ENCODE measurements around the gene CCDC7. TPM values are rescaled to one million over a fixed set of nuclear protein-coding genes. Genes with fewer than 3 reads are reported as not detected.
"Not testable (repeated sequence)": the region's sequence is repeated elsewhere in the genome, so short reads cannot be mapped to it uniquely, and the experiment has no call there.

CCDC7 gene
- total RNA-seq, 2 experiments from 2014 or later = 69.4 to 72.9 TPM

GRCh38 chr10:32893434-32893833 is 447.5 kb downstream of the CCDC7 start:
- ATAC-seq (ENCODE audit: poor library complexity) = no peak
- H3K9me3 Mint-ChIP-seq = no peaks in the 10 kb centered on the region
- no peaks in the 10 kb centered on the region for H3K27me3 ChIP-seq (ENCODE audit: control insufficient read depth in 1 of 2, insufficient read depth in 2 of 2, low read length in 2 of 2)
- DNase-seq = no peak
- H3K27ac Mint-ChIP-seq = no peak overlapping the region
- H3K4me3 Mint-ChIP-seq = no peak overlapping the region
- no peak overlapping the region for H3K4me3 ChIP-seq (ENCODE audit: low read length)
- H3K9me3 ChIP-seq (ENCODE audit: control insufficient read depth in 1 of 2, insufficient read depth in 1 of 2, low read length in 2 of 2) = no peaks in the 10 kb centered on the region
- peaks cover 4% of the 10 kb centered on the region for H3K4me1 ChIP-seq (ENCODE audit: insufficient read depth, low read length)
- intact Hi-C loops (cut with DNase I, micrococcal nuclease) = no loop called here
- no peaks in the 10 kb centered on the region for H3K27me3 Mint-ChIP-seq
- no peak for TF ChIP-seq CTCF (IDR thresholded peaks at IDR 0.05)
- H3K36me3 Mint-ChIP-seq (ENCODE audit: low read depth) = peaks cover 30% of the 10 kb centered on the region
- ChIA-PET CTCF (no interaction called here), POLR2A (no interaction called here)
- H3K36me3 ChIP-seq (ENCODE audit: insufficient read depth, low read length) = peaks cover 27% of the 10 kb centered on the region
- H3K4me1 Mint-ChIP-seq (ENCODE audit: low read depth) = peaks cover 8% of the 10 kb centered on the region
- no peak overlapping the region for H3K27ac ChIP-seq (ENCODE audit: low read depth in 1 of 2, low read length in 2 of 2)

GRCh38 chr10:32893916-32894664 is 448.1 kb downstream of the CCDC7 start:
- no peak for DNase-seq
- Histone ChIP-seq H3K36me3 (ENCODE audit: insufficient read depth, low read length) (peaks cover 30% of the 10 kb centered on the region), H3K9me3 (ENCODE audit: control insufficient read depth in 1 of 2, insufficient read depth in 1 of 2, low read length in 2 of 2) (no peaks in the 10 kb centered on the region), H3K4me3 (ENCODE audit: low read length) (no peak overlapping the region), H3K27me3 (ENCODE audit: control insufficient read depth in 1 of 2, insufficient read depth in 2 of 2, low read length in 2 of 2) (no peaks in the 10 kb centered on the region), H3K27ac (ENCODE audit: low read depth in 1 of 2, low read length in 2 of 2) (no peak overlapping the region), H3K4me1 (ENCODE audit: insufficient read depth, low read length) (peaks cover 4% of the 10 kb centered on the region)
- Mint-ChIP-seq H3K9me3 (no peaks in the 10 kb centered on the region), H3K4me3 (no peak overlapping the region), H3K36me3 (ENCODE audit: low read depth) (peaks cover 34% of the 10 kb centered on the region), H3K27me3 (no peaks in the 10 kb centered on the region), H3K4me1 (ENCODE audit: low read depth) (peaks cover 8% of the 10 kb centered on the region), H3K27ac (no peak overlapping the region)
- POLR2A ChIA-PET = no interaction called here
- intact Hi-C loops (cut with DNase I, micrococcal nuclease) = no loop called here
- no peak for ATAC-seq (ENCODE audit: poor library complexity)
- CTCF ChIA-PET = no interaction called here
- TF ChIP-seq CTCF (IDR thresholded peaks at IDR 0.05) = no peak

- H3K27me3 Mint-ChIP-seq; H3K4me3 ChIP-seq (ENCODE audit: low read length); CTCF ChIA-PET; H3K9me3 Mint-ChIP-seq; H3K27ac ChIP-seq (ENCODE audit: low read depth in 1 of 2, low read length in 2 of 2); H3K27me3 ChIP-seq (ENCODE audit: control insufficient read depth in 1 of 2, insufficient read depth in 2 of 2, low read length in 2 of 2); POLR2A ChIA-PET; H3K9me3 ChIP-seq (ENCODE audit: control insufficient read depth in 1 of 2, insufficient read depth in 1 of 2, low read length in 2 of 2); H3K4me1 ChIP-seq (ENCODE audit: insufficient read depth, low read length); H3K4me1 Mint-ChIP-seq (ENCODE audit: low read depth); intact Hi-C loops (cut with DNase I, micrococcal nuclease); H3K4me3 Mint-ChIP-seq; ATAC-seq (ENCODE audit: poor library complexity); H3K27ac Mint-ChIP-seq; DNase-seq: not testable (repeated sequence)
- peaks cover 44% of the 10 kb centered on the region for H3K36me3 Mint-ChIP-seq (ENCODE audit: low read depth)
- H3K36me3 ChIP-seq (ENCODE audit: insufficient read depth, low read length) = peaks cover 36% of the 10 kb centered on the region
These were observed 449.4 kb downstream of the CCDC7 start for GRCh38 chr10:32895200-32895968.
